Coronary artery (tissue), 2 donors: Measurements from ENCODE around the gene ZNF385C.

Experiments used
- DNase-seq: peaks from one replicate; pipeline ENCODE4 v3.0.0-alpha.2; 2017; ENCODE audit warnings: low spot score
- H3K27ac ChIP-seq, 2 donors: fragments of 200-600 bp; sonication (generic); one replicate each; pipeline ENCODE4 v1.5.1; 2016 to 2019
- H3K4me3 ChIP-seq: fragments of 200-600 bp; sonication (generic); 2 replicates; pipeline ENCODE4 v1.5.1; 2016; ENCODE audit warnings: mild to moderate bottlenecking, moderate library complexity
- TF ChIP-seq, protein P1 (sequence below): fragments of 200-600 bp; sonication (generic); IDR thresholded peaks from one replicate; pipeline ENCODE4 v1.5.1; 2019; ENCODE audit warnings: antibody characterized with exemption

Gene ZNF385C

GRCh38 chr17:42009170-42009569 is 89.1 kb downstream of the ZNF385C start:
- no peak overlapping the region for H3K27ac ChIP-seq
- no peak for DNase-seq

DNA sequence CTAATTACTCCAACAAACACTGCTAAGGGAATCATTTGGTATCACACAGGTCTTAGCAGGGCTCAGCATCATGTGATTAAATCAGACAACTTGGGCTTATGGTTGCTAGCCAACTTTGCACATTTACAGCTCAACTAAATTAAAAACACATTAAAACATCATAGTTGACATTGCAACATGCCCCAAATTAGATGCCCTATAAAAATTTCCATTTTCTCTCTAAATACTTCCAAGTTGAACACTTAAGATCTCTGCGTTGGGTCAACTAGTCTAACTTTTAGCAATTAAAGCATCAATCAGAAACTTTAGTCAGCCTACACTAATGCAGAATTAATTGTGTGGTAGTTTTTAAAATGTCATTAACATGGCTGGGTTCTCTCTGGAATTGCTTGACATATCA is 93.1 kb downstream of the ZNF385C start:
- H3K4me3 ChIP-seq: no peak overlapping the region
- DNase-seq: no peak
- TF ChIP-seq, protein P1, sequence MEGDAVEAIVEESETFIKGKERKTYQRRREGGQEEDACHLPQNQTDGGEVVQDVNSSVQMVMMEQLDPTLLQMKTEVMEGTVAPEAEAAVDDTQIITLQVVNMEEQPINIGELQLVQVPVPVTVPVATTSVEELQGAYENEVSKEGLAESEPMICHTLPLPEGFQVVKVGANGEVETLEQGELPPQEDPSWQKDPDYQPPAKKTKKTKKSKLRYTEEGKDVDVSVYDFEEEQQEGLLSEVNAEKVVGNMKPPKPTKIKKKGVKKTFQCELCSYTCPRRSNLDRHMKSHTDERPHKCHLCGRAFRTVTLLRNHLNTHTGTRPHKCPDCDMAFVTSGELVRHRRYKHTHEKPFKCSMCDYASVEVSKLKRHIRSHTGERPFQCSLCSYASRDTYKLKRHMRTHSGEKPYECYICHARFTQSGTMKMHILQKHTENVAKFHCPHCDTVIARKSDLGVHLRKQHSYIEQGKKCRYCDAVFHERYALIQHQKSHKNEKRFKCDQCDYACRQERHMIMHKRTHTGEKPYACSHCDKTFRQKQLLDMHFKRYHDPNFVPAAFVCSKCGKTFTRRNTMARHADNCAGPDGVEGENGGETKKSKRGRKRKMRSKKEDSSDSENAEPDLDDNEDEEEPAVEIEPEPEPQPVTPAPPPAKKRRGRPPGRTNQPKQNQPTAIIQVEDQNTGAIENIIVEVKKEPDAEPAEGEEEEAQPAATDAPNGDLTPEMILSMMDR: no peak
- no peak overlapping the region for H3K27ac ChIP-seq

More at GRCh38 chr17:42009170-42009569, 89.1 kb downstream of the ZNF385C start:
- TF ChIP-seq, protein P1: no peak
- no peak overlapping the region for H3K4me3 ChIP-seq

DNA sequence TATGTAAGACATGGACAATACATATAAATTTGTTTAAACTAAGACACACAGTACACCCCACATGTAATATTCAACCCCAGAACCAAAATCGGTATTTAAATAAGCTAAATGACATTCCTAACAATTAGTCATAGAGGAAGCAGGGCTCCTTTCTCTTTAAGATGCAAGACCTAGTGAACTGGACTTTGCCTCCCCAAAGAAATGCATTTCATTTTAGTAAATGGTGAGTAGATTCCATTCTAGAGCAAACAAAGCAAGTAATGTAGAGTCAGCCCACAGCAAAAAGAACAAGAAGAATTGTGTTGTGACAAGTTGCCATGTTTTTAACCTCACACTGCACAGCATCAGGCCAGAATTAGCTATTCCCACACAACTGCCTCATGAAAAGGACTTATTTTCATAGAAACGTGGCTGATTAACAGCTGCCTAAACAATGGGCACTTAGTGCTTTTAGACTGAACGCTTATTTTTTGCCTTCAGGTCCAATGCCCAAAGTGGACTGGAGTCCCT is 95.4 kb downstream of the ZNF385C start:
- TF ChIP-seq, protein P1: no peak
- Histone ChIP-seq H3K4me3 (no peak overlapping the region), H3K27ac (no peak overlapping the region)
- DNase-seq: no peak

- TF ChIP-seq, protein P1: no peak
- no peak overlapping the region for H3K27ac ChIP-seq
- H3K4me3 ChIP-seq: no peak overlapping the region
- no peak for DNase-seq
Measured at GRCh38 chr17:42002175-42002791, 96.0 kb downstream of the ZNF385C start.

DNA sequence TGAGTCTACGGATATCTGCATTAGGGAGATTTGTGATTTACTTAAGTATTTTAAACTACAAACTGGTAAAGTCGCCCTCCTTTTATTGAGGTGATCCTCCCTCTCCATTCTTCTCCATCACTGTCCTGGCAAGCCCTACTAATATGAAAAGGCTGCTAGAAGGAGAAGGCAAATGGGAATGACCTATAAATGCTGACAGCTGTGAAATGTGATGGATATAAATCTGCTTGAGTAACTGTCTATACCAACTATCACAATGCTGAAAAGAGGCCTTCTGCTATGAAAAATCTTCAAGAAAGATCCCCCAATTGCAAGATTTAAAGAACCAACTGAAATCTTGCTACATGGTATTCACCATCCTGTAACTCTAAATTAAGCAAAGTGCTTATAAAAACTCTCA is 96.5 kb downstream of the ZNF385C start:
- H3K27ac ChIP-seq: no peak overlapping the region
- TF ChIP-seq, protein P1: no peak
- no peak for DNase-seq
- H3K4me3 ChIP-seq: no peak overlapping the region

DNA sequence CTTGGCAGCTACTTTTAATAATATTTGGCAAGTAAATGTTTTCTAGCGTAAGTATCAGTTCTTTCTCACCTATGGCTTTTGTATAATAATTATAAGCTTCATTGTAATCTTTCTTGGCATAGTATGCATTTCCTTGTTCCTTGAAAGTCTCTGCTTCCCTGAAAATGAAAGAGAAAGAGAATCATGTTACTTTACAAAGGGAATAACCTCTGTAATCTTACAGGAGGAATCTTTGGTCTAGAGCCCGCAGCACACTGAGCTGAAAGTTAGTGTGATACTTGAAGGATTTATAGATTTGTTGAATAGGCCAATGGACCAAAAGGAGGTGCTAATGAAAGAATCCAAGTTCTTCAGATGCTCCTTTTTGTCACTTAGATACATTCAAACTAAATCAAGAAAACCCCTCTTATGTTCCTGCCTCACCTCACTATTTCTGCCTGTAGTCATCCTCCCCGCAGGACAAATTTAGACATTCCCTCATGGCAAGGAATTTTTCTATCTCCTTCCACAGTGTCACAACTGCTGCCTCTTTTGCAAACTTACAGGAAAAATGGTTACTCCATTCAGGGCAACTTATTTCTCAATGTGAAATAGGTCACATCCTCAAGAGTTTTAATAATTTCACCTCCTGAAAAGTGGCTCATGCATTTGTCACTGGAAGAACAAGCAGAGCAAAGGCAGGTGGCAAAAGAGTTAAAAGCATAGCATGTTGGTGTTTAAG is 97.7 kb downstream of the ZNF385C start:
- Histone ChIP-seq H3K4me3 (no peak overlapping the region), H3K27ac (no peak overlapping the region)
- TF ChIP-seq, protein P1: no peak
- no peak for DNase-seq

GRCh38 chr17:41998497-41998896 is 99.8 kb downstream of the ZNF385C start:
- no peak for DNase-seq
- TF ChIP-seq, protein P1: no peak
- H3K27ac ChIP-seq: no peak overlapping the region
- H3K4me3 ChIP-seq: no peak overlapping the region
